H1 (cell line): Measurements from ENCODE around the gene INPP5F. TPM values are rescaled to one million over a fixed set of nuclear protein-coding genes. Genes with fewer than 3 reads are reported as not detected.

Experiments
- CTCF ChIA-PET: fragments of 300-600 bp; sonication (Branson Sonifier 250); formaldehyde crosslinking; loops from one replicate; lab custom pipeline; 2021; ENCODE audit not compliant: partially characterized antibody; lab: Charles Lee
- POLR2A ChIA-PET: fragments of 300-600 bp; sonication (Branson Sonifier 250); formaldehyde crosslinking; loops from one replicate; lab custom pipeline; 2021; ENCODE audit warnings: inconsistent platforms; ENCODE audit not compliant: partially characterized antibody; lab: Charles Lee
- DNase-seq, 2 experiments: peaks; one replicate each; pipeline versions ENCODE4 v3.0.0 to v3.0.0-alpha.2; 2010 to 2022; ENCODE audit warnings: low spot score in 2 of 2, low read depth in 1 of 2, mixed read lengths in 1 of 2
- FAIRE-seq: peaks from 2 replicates; lab custom pipeline; 2011; peaks lifted over from hg19 to GRCh38; lab: Jason Lieb, UNC
- H2AFZ ChIP-seq: 2 replicates; pipeline ENCODE4 v1.8.1; 2012; ENCODE audit warnings: low read length, inconsistent platforms
- H2AK5ac ChIP-seq: 2 replicates; pipeline ENCODE4 v1.6.1; 2013; ENCODE audit warnings: low read depth, low read length
- H2BK120ac ChIP-seq: replicated peaks from 2 replicates; pipeline ENCODE3; 2013; ENCODE audit warnings: low read depth, low read length, inconsistent platforms
- H2BK12ac ChIP-seq: 2 replicates; pipeline ENCODE4 v1.6.1; 2013; ENCODE audit warnings: low read depth, low read length
- H2BK15ac ChIP-seq: 2 replicates; pipeline ENCODE4 v1.6.1; 2013; ENCODE audit warnings: low read length
- H2BK20ac ChIP-seq: 2 replicates; pipeline ENCODE4 v1.6.1; 2013; ENCODE audit warnings: low read length
- H2BK5ac ChIP-seq: 2 replicates; pipeline ENCODE4 v1.6.1; 2013; ENCODE audit warnings: low read depth, low read length
- H3K14ac ChIP-seq: 2 replicates; pipeline ENCODE4 v1.6.1; 2013; ENCODE audit warnings: inconsistent platforms; ENCODE audit not compliant: insufficient read length
- H3K18ac ChIP-seq: 2 replicates; pipeline ENCODE4 v1.6.1; 2013; ENCODE audit warnings: low read length; ENCODE audit errors: extremely low read depth
- H3K23ac ChIP-seq: 2 replicates; pipeline ENCODE4 v1.6.1; 2013; ENCODE audit warnings: inconsistent platforms; ENCODE audit not compliant: insufficient read length
- H3K23me2 ChIP-seq: 2 replicates; pipeline ENCODE4 v1.6.1; 2013; ENCODE audit warnings: low read depth, low read length
- H3K27ac ChIP-seq: 2 replicates; pipeline ENCODE4 v1.6.1; 2011; ENCODE audit warnings: low read depth, low read length, inconsistent platforms
- H3K27me3 ChIP-seq, 4 experiments: replicated peaks in 1 of 4; 1 replicate in 1 of 4; 2 replicates in 3 of 4; pipeline versions ENCODE4 v1.6.1 to v1.8.1; 2011 to 2013; ENCODE audit warnings: low read length in 3 of 4, mild to moderate bottlenecking in 3 of 4, inconsistent platforms in 2 of 4, mixed read lengths in 2 of 4, moderate library complexity in 1 of 4; ENCODE audit not compliant: control insufficient read depth in 3 of 4, insufficient read depth in 3 of 4; ENCODE audit errors: extremely low read depth in 1 of 4
- H3K36me3 ChIP-seq, 4 experiments: 2 replicates each; pipeline versions ENCODE4 v1.6.1 to v1.8.1; 2011 to 2013; ENCODE audit warnings: mild to moderate bottlenecking in 4 of 4, low read length in 3 of 4, moderate library complexity in 2 of 4, control low read depth in 1 of 4, inconsistent platforms in 1 of 4; ENCODE audit not compliant: insufficient read depth in 4 of 4, control insufficient read depth in 2 of 4
- H3K4ac ChIP-seq: replicated peaks from 2 replicates; pipeline ENCODE3; 2013; ENCODE audit warnings: low read length, low read depth, mixed read lengths, inconsistent platforms; ENCODE audit not compliant: insufficient read length
- H3K4me1 ChIP-seq, 4 experiments: replicated peaks in 1 of 4; 1 replicate in 1 of 4; 2 replicates in 3 of 4; pipeline versions ENCODE4 v1.6.1 to v1.8.1; 2011 to 2013; ENCODE audit warnings: low read length in 3 of 4, inconsistent platforms in 2 of 4, mixed read lengths in 1 of 4; ENCODE audit not compliant: insufficient read depth in 4 of 4, control insufficient read depth in 3 of 4
- H3K4me2 ChIP-seq, 2 experiments: 2 replicates each; pipeline versions ENCODE4 v1.6.1 to v1.8.1; 2011 to 2013; ENCODE audit warnings: low read depth in 2 of 2, low read length in 2 of 2, control low read depth in 1 of 2, inconsistent platforms in 1 of 2, mild to moderate bottlenecking in 1 of 2; ENCODE audit not compliant: insufficient read depth in 1 of 2
- H3K4me3 ChIP-seq, 4 experiments: fragments of 200-600, 300-600 bp in 1 of 4; sonication (generic), shearing (Covaris generic), sonication (Bioruptor Twin) in 1 of 4; 2 replicates each; pipeline versions ENCODE4 v1.5.1 to v1.8.1; 2011 to 2016; ENCODE audit warnings: low read length in 4 of 4, low read depth in 3 of 4, control low read depth in 2 of 4, inconsistent platforms in 2 of 4, mild to moderate bottlenecking in 2 of 4, mixed read lengths in 1 of 4, moderate library complexity in 1 of 4; ENCODE audit not compliant: insufficient read depth in 2 of 4; ENCODE audit errors: extremely low read depth in 1 of 4
- H3K56ac ChIP-seq: replicated peaks from 2 replicates; pipeline ENCODE3; 2013; ENCODE audit warnings: low read depth, mild to moderate bottlenecking, mixed read lengths, low read length, inconsistent platforms; ENCODE audit not compliant: insufficient read length
- H3K79me1 ChIP-seq: 2 replicates; pipeline ENCODE4 v1.6.1; 2013; ENCODE audit warnings: low read depth, low read length, control low read depth
- H3K79me2 ChIP-seq, 2 experiments: 2 replicates each; pipeline versions ENCODE4 v1.6.1 to v1.8.1; 2012 to 2013; ENCODE audit warnings: low read length in 2 of 2, mild to moderate bottlenecking in 2 of 2, inconsistent platforms in 1 of 2; ENCODE audit not compliant: insufficient read depth in 2 of 2, control insufficient read depth in 1 of 2
- H3K9ac ChIP-seq, 4 experiments: replicated peaks in 1 of 4; 1 replicate in 1 of 4; 2 replicates in 3 of 4; pipeline versions ENCODE4 v1.6.1 to v1.8.1; 2011 to 2013; ENCODE audit warnings: low read depth in 3 of 4, low read length in 3 of 4, control low read depth in 2 of 4, mild to moderate bottlenecking in 2 of 4, moderate library complexity in 2 of 4, inconsistent platforms in 1 of 4; ENCODE audit errors: extremely low read depth in 1 of 4
- H3K9me3 ChIP-seq, 2 experiments: 2 replicates each; pipeline versions ENCODE4 v1.6.1 to v1.8.1; 2012 to 2013; ENCODE audit warnings: mild to moderate bottlenecking in 2 of 2, moderate library complexity in 2 of 2, control low read depth in 1 of 2, inconsistent platforms in 1 of 2, low read depth in 1 of 2, low read length in 1 of 2, mixed read lengths in 1 of 2; ENCODE audit not compliant: insufficient read depth in 2 of 2
- H4K20me1 ChIP-seq, 2 experiments: replicated peaks in 1 of 2; 2 replicates each; pipeline versions ENCODE3 to v1.8.1; 2011 to 2013; ENCODE audit warnings: inconsistent platforms in 2 of 2, low read length in 2 of 2, mild to moderate bottlenecking in 1 of 2; ENCODE audit not compliant: insufficient read depth in 2 of 2, control insufficient read depth in 1 of 2
- H4K5ac ChIP-seq: 2 replicates; pipeline ENCODE4 v1.6.1; 2013; ENCODE audit warnings: low read length, low read depth, mixed read lengths, inconsistent platforms; ENCODE audit not compliant: insufficient read length
- H4K8ac ChIP-seq: 2 replicates; pipeline ENCODE4 v1.8.0; 2013; ENCODE audit warnings: mild to moderate bottlenecking, moderate library complexity, low read length, inconsistent platforms; ENCODE audit not compliant: insufficient read depth; ENCODE audit errors: extremely low read depth
- H4K91ac ChIP-seq: replicated peaks from 2 replicates; pipeline ENCODE3; 2013; ENCODE audit warnings: low read length, mixed read lengths, inconsistent platforms; ENCODE audit not compliant: insufficient read length
- CHD2 ChIP-seq: IDR thresholded peaks from 2 replicates; pipeline ENCODE4 v1.6.1; 2012; ENCODE audit warnings: low read length, improper control_type of control experiment
- EP300 ChIP-seq, 2 experiments: IDR thresholded peaks; 1 replicate in 1 of 2; 2 replicates in 1 of 2; pipeline ENCODE4 v1.6.1; 2011 to 2012; ENCODE audit warnings: low read depth in 2 of 2, low read length in 2 of 2, mild to moderate bottlenecking in 2 of 2, borderline replicate concordance in 1 of 2, inconsistent platforms in 1 of 2, moderate library complexity in 1 of 2
- KDM1A ChIP-seq: fragments of 200-600, 300-600 bp; sonication (generic); IDR thresholded peaks from 2 replicates; pipeline ENCODE4 v1.7.1; 2016; ENCODE audit warnings: mild to moderate bottlenecking, low read length, borderline replicate concordance
- RNF2 ChIP-seq: fragments of 200-900, 300-1000 bp; sonication (generic); IDR thresholded peaks from 2 replicates; pipeline ENCODE4 v1.7.1; 2016; ENCODE audit warnings: borderline replicate concordance, low read depth, mild to moderate bottlenecking, antibody characterized with exemption, low read length; ENCODE audit not compliant: poor library complexity, severe bottlenecking; ENCODE audit errors: missing control alignments
- SIRT6 ChIP-seq: IDR thresholded peaks from one replicate; pipeline ENCODE4 v1.7.1; 2012; ENCODE audit warnings: low read length, inconsistent platforms
- SRF ChIP-seq: IDR thresholded peaks from 2 replicates; pipeline ENCODE4 v1.6.1; 2011; ENCODE audit warnings: mild to moderate bottlenecking, low read depth, low read length, moderate library complexity
- TBP ChIP-seq: IDR thresholded peaks from 2 replicates; pipeline ENCODE4 v1.6.1; 2011; ENCODE audit warnings: low read depth, low read length, improper control_type of control experiment
- WGBS, 2 experiments: shearing (Covaris generic) in 1 of 2; methylation state at CpG; one replicate each; pipeline versions ENCODE4 v1.1.6 to v1.1.7; 2013 to 2015; ENCODE audit warnings: low lambda C conversion rate in 2 of 2, mixed read lengths in 2 of 2, inconsistent platforms in 1 of 2, low coverage in 1 of 2, missing lambda C conversion rate in 1 of 2; ENCODE audit not compliant: insufficient replicate concordance in 2 of 2, insufficient coverage in 1 of 2, insufficient read length in 1 of 2; ENCODE audit errors: extremely low coverage in 1 of 2, missing lambda C conversion rate in 1 of 2; 5-methylcytosine and 5-hydroxymethylcytosine counted together
- polyA plus RNA-seq, 7 experiments: library from polyadenylated mRNA; depleted of rRNA in 3 of 7; stranded (reverse) in 5 of 7; unstranded in 2 of 7; fragments of >200 nt in 5 of 7; fragments of 200-250 nt in 2 of 7; gene quantifications; 1 replicate in 5 of 7; 2 replicates in 1 of 7; 4 replicates in 1 of 7; pipeline versions ENCODE4 v1.2.1 to v1.2.3, GENCODE V29; 2011 to 2013; ENCODE audit warnings: missing spikeins in 2 of 7, mixed read lengths in 2 of 7
- total RNA-seq: library from RNA; stranded (reverse); fragmentation: NEBNext Ultra II Directional; extraction: Animal tissue kit (Norgen Biotek cat#: 25700); gene quantifications from 2 replicates; pipeline ENCODE4 v1.2.1, GENCODE V29; 2021
- TF ChIP-seq, protein P1 (sequence below), 3 experiments: IDR thresholded peaks; 1 replicate in 2 of 3; 2 replicates in 1 of 3; pipeline versions ENCODE4 v1.5.1 to v1.6.1; 2011; ENCODE audit warnings: low read length in 3 of 3, mild to moderate bottlenecking in 3 of 3, inconsistent platforms in 2 of 3, low read depth in 1 of 3, moderate library complexity in 1 of 3; ENCODE audit not compliant: insufficient read depth in 1 of 3; ENCODE audit errors: control extremely low read depth in 1 of 3
- TF ChIP-seq, protein P2 (sequence below): IDR thresholded peaks from 2 replicates; pipeline ENCODE4 v1.6.1; 2012; ENCODE audit warnings: low read length, inconsistent platforms

Gene INPP5F
- total and polyA plus RNA-seq, 2 of the 8 experiments (the other 6 are each of a cell fraction or from before 2014, with no cell fraction given) = 50.1 to 101 TPM

- Histone ChIP-seq H4K8ac (no peak overlapping the region), H2AFZ (no peak overlapping the region), H2BK120ac (no peak overlapping the region), H3K14ac (no peak overlapping the region), H3K79me2 (peaks cover 0 to 16% of the 10 kb centered on the region in 2 experiments; a peak in 3 of 4 replicates), H3K4me3 (no peak overlapping the region), H3K9me3 (no peaks in the 10 kb centered on the region), H3K79me1 (no peaks in the 10 kb centered on the region; the same call in 1 of the 2 replicates), H3K9ac (no peak overlapping the region), H2AK5ac (no peak overlapping the region), H3K36me3 (peaks cover 0 to 6% (median 2%) of the 10 kb centered on the region in 4 experiments; a peak in 2 of 8 replicates), H3K18ac (no peak overlapping the region), H4K5ac (no peak overlapping the region), H2BK15ac (no peak overlapping the region), H3K27ac (no peak overlapping the region), H3K56ac (no peak overlapping the region), H3K4ac (no peak overlapping the region), H4K20me1 (no peaks in the 10 kb centered on the region), H2BK5ac (no peak overlapping the region), H4K91ac (no peak overlapping the region), H3K4me1 (peaks cover 0 to 11% (median 4%) of the 10 kb centered on the region in 4 experiments; a peak in 5 of 7 replicates), H2BK12ac (no peak overlapping the region), H2BK20ac (no peak overlapping the region), H3K27me3 (no peaks in the 10 kb centered on the region), H3K4me2 (no peak overlapping the region), H3K23ac (no peak overlapping the region), H3K23me2 (peaks cover 5% of the 10 kb centered on the region)
- WGBS, 2 experiments = 88% methylated on average over 7 of the region's 7 CpGs; no CpG with 5 or more reads in 1 of the 2 experiments
- POLR2A ChIA-PET = interaction anchor here (1.0 to 1.5 kb wide), 2 partner anchors 65 to 207 kb away, joined by 3 read pairs; no protein-coding TSS in a partner anchor
- CTCF ChIA-PET = interaction anchor here (0.8 to 10.2 kb wide), 3 partner anchors 58 to 129 kb away, joined by 3 to 61 read pairs (median 16); no protein-coding TSS in a partner anchor
- no peak for DNase-seq
- no peak for FAIRE-seq
- TF ChIP-seq RNF2 (no peak), TBP (no peak), SIRT6 (no peak), SRF (no peak), EP300 (IDR thresholded peaks at IDR 0.05; ENCODE audit: borderline replicate concordance in 1 of 2, low read depth in 2 of 2, low read length in 2 of 2) (no peak), KDM1A (no peak), CHD2 (no peak)
- TF ChIP-seq, protein P1, sequence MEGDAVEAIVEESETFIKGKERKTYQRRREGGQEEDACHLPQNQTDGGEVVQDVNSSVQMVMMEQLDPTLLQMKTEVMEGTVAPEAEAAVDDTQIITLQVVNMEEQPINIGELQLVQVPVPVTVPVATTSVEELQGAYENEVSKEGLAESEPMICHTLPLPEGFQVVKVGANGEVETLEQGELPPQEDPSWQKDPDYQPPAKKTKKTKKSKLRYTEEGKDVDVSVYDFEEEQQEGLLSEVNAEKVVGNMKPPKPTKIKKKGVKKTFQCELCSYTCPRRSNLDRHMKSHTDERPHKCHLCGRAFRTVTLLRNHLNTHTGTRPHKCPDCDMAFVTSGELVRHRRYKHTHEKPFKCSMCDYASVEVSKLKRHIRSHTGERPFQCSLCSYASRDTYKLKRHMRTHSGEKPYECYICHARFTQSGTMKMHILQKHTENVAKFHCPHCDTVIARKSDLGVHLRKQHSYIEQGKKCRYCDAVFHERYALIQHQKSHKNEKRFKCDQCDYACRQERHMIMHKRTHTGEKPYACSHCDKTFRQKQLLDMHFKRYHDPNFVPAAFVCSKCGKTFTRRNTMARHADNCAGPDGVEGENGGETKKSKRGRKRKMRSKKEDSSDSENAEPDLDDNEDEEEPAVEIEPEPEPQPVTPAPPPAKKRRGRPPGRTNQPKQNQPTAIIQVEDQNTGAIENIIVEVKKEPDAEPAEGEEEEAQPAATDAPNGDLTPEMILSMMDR (IDR thresholded peaks at IDR 0.05; ENCODE audit: control extremely low read depth in 1 of 3, insufficient read depth in 1 of 3, low read depth in 1 of 3, low read length in 3 of 3) = no peak
- TF ChIP-seq, protein P2, sequence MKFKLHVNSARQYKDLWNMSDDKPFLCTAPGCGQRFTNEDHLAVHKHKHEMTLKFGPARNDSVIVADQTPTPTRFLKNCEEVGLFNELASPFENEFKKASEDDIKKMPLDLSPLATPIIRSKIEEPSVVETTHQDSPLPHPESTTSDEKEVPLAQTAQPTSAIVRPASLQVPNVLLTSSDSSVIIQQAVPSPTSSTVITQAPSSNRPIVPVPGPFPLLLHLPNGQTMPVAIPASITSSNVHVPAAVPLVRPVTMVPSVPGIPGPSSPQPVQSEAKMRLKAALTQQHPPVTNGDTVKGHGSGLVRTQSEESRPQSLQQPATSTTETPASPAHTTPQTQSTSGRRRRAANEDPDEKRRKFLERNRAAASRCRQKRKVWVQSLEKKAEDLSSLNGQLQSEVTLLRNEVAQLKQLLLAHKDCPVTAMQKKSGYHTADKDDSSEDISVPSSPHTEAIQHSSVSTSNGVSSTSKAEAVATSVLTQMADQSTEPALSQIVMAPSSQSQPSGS = no peak
Observed at GRCh38 chr10:119815671-119816070, 89.8 kb downstream of the INPP5F start.
